ENCODE results near the gene DNAH6. TPM values are rescaled to one million over a fixed set of nuclear protein-coding genes. Genes with fewer than 3 reads are reported as not detected.

The DNAH6 gene
- total RNA-seq, 3 donors from 2014 or later = 1.2 to 1.3 (median 1.3) TPM

DNA sequence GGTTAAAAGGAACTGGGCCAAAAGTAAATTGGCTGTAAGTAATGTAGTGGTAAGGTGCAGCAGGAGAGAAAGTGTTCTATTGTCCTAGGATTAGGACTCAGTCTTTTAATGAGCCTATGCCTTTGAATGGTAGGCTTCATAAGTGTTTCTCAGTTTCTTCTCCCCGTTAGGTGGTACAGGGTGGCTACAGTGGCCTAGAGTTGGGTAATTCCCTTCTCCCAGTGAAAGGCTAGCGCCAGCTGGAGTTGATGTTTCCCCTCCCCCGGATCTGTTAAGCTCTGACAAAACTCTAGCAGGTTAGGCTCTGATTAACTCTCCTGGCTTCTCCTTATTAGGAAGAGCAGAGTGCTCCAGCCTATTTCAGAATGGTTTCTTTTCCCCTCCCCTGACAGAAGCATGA lies 127.7 kb downstream of the DNAH6 start:
- TF ChIP-seq, protein P1, sequence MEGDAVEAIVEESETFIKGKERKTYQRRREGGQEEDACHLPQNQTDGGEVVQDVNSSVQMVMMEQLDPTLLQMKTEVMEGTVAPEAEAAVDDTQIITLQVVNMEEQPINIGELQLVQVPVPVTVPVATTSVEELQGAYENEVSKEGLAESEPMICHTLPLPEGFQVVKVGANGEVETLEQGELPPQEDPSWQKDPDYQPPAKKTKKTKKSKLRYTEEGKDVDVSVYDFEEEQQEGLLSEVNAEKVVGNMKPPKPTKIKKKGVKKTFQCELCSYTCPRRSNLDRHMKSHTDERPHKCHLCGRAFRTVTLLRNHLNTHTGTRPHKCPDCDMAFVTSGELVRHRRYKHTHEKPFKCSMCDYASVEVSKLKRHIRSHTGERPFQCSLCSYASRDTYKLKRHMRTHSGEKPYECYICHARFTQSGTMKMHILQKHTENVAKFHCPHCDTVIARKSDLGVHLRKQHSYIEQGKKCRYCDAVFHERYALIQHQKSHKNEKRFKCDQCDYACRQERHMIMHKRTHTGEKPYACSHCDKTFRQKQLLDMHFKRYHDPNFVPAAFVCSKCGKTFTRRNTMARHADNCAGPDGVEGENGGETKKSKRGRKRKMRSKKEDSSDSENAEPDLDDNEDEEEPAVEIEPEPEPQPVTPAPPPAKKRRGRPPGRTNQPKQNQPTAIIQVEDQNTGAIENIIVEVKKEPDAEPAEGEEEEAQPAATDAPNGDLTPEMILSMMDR (IDR thresholded peaks at IDR 0.05) = no peak
- no peak overlapping the region for H3K4me3 ChIP-seq
- no peak for DNase-seq
- no peaks in the 10 kb centered on the region for H3K36me3 ChIP-seq (ENCODE audit: low read depth)
- ATAC-seq = no peak
- H3K9me3 ChIP-seq = peaks cover 6% of the 10 kb centered on the region
- H3K4me1 ChIP-seq (ENCODE audit: low read depth) = no peaks in the 10 kb centered on the region
- intact Hi-C loops (cut with DNase I, micrococcal nuclease) = no loop called here

DNA sequence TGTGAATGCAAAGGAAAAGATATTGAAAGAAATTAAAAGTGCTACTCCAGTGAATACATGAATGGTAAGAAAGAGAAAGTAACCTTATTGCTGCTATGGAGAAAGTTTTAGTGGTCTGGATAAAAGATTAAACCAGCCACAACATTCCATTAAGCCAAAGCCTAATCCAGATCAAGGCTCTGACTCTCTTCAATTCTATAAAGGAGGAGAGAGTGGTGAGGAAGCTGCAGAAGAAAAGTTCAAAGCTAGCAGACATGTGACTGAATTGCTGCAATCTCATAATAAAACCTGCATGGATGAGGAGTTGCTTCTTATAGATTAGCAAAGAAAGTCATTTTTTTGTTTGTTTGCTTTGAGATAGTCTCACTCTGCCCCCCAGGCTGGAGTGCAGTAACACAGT lies 130.2 kb downstream of the DNAH6 start:
- no peaks in the 10 kb centered on the region for H3K4me1 ChIP-seq (ENCODE audit: low read depth)
- peak; percentile 25 for ATAC-seq
- DNase-seq = no peak
- TF ChIP-seq, protein P1 (IDR thresholded peaks at IDR 0.05) = no peak
- peaks cover 6% of the 10 kb centered on the region for H3K9me3 ChIP-seq
- no peaks in the 10 kb centered on the region for H3K36me3 ChIP-seq (ENCODE audit: low read depth)
- intact Hi-C loops (cut with DNase I, micrococcal nuclease) = no loop called here
- H3K4me3 ChIP-seq = no peak overlapping the region

DNA sequence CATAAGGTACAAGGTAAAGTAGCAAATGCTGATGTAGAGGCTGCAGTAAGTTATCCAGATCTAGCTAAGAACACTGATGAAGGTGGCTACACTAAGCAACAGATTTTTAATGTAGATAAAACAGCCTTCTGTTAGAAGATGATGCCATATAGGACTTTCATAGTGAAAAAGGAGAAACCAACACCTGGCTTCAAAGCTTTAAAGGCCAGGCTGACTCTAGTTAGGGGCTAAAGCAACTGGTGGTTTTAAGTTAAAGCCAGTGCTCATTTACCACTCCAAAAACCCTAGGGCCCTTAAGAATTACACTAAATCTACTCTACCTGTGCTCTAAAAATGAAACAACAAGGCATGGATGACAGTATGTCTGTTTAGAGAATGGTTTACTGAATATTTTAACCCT lies 131.0 kb downstream of the DNAH6 start:
- Histone ChIP-seq H3K9me3 (peaks cover 6% of the 10 kb centered on the region), H3K36me3 (ENCODE audit: low read depth) (no peaks in the 10 kb centered on the region), H3K4me3 (no peak overlapping the region), H3K4me1 (ENCODE audit: low read depth) (no peaks in the 10 kb centered on the region)
- ATAC-seq (no peak), DNase-seq (no peak)
- TF ChIP-seq, protein P1 (IDR thresholded peaks at IDR 0.05) = no peak
- intact Hi-C loops (cut with DNase I, micrococcal nuclease) = no loop called here

- TF ChIP-seq, protein P1 (IDR thresholded peaks at IDR 0.05) = no peak
- Histone ChIP-seq H3K4me3 (no peak overlapping the region), H3K9me3 (peaks cover 3% of the 10 kb centered on the region), H3K4me1 (ENCODE audit: low read depth) (no peaks in the 10 kb centered on the region), H3K36me3 (ENCODE audit: low read depth) (no peaks in the 10 kb centered on the region)
- ATAC-seq (no peak), DNase-seq (no peak)
- intact Hi-C loops (cut with DNase I, micrococcal nuclease) = no loop called here
Measured at GRCh38 chr2:84649058-84649457, 132.8 kb downstream of the DNAH6 start.

DNA sequence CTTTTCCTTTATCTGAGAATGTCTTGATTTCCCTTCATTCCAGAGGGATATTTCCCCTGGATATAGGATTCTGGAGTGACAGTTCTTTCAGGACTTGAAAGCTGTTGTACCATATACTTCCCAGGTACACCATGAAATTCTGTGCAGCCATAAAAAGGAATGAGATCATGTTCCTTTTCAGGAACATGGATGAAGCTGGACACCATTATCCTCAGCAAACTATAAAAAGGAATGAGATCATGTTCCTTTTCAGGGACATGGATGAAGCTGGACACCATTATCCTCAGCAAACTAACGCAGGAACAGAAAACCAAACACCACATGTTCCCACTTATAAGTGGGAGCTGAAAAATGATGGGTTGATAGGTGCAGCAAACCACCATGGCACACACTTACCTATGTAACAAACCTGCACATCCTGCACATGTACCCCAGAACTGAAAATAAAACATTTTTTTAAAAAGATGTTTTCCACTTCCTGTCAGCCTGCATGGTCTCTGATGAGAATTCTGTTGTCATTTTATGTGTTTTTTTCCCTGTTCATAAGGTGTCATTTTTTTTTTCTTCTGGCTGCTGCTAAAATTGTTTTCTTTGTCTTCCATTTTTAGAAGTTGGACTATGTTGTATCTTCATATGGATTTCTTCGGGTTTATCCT lies 133.3 kb downstream of the DNAH6 start:
- no peaks in the 10 kb centered on the region for H3K4me1 ChIP-seq (ENCODE audit: low read depth)
- ATAC-seq (peak; percentile 33), DNase-seq (no peak)
- no peak overlapping the region for H3K4me3 ChIP-seq
- TF ChIP-seq, protein P1 (IDR thresholded peaks at IDR 0.05) = no peak
- H3K36me3 ChIP-seq (ENCODE audit: low read depth) = no peaks in the 10 kb centered on the region
- H3K9me3 ChIP-seq = peaks cover 3% of the 10 kb centered on the region
- intact Hi-C loops (cut with DNase I, micrococcal nuclease) = no loop called here

DNA sequence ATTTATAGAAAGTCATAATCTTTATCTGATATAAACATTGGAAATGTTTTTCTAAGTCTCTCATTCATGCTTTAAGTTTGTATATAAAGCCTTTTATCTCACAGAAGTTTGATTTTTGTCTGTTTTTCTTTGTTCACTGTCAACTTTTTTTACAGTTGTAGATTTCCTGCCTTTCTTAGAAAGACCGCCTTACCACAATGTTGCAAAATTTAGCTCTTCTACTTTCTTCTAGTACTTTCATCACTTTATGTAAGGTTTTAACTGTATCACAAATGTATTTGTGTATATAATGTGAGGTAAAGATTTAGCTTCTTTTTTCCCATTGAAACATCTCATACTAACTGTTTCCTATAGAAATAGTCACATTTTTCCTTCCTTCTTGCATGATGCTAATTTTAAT lies 136.1 kb downstream of the DNAH6 start:
- no peaks in the 10 kb centered on the region for H3K36me3 ChIP-seq (ENCODE audit: low read depth)
- H3K4me1 ChIP-seq (ENCODE audit: low read depth) = no peaks in the 10 kb centered on the region
- no peak for DNase-seq
- no peak overlapping the region for H3K4me3 ChIP-seq
- TF ChIP-seq, protein P1 (IDR thresholded peaks at IDR 0.05) = no peak
- H3K9me3 ChIP-seq = no peaks in the 10 kb centered on the region
- intact Hi-C loops (cut with DNase I, micrococcal nuclease) = no loop called here
- ATAC-seq = no peak

Data from mucosa of descending colon (tissue), 3 donors.